BJ (cell line): Measurements from ENCODE around the gene HOXB2. TPM values are rescaled to one million over a fixed set of nuclear protein-coding genes. Genes with fewer than 3 reads are reported as not detected.

Source experiments
- CTCF ChIA-PET: fragments of 350-600 bp; formaldehyde crosslinking; extraction: SDS; loops from one replicate; lab custom pipeline; 2021; ENCODE audit warnings: antibody characterized with exemption, inconsistent platforms; lab: Yijun Ruan, JAX
- POLR2A ChIA-PET: fragments of 300-600 bp; sonication (Branson Sonifier 250); formaldehyde crosslinking; extraction: SDS; loops from one replicate; lab custom pipeline; 2021; ENCODE audit warnings: antibody characterized with exemption; lab: Charles Lee
- DNase-seq: peaks from one replicate; pipeline ENCODE4 v3.0.0-alpha.2; 2011; ENCODE audit warnings: low read depth
- H3K27me3 ChIP-seq: 2 replicates; pipeline ENCODE4 v1.6.0; 2011; ENCODE audit warnings: low read length; ENCODE audit not compliant: control insufficient read depth, insufficient read depth
- H3K36me3 ChIP-seq: 2 replicates; pipeline ENCODE4 v1.5.1; 2011; ENCODE audit warnings: low read length; ENCODE audit not compliant: control insufficient read depth, insufficient read depth
- H3K4me3 ChIP-seq: 2 replicates; pipeline ENCODE4 v1.5.1; 2011; ENCODE audit warnings: low read depth, mild to moderate bottlenecking, control low read depth, low read length
- polyA plus RNA-seq: library from polyadenylated mRNA; depleted of rRNA; stranded (reverse); fragments of >200 nt; gene quantifications from 2 replicates; pipeline ENCODE4 v1.2.3, GENCODE V29; 2011
- TF ChIP-seq, protein P1 (sequence below): IDR thresholded peaks from 2 replicates; pipeline ENCODE4 v1.5.1; 2011; ENCODE audit warnings: low read depth, mild to moderate bottlenecking, control low read depth, inconsistent platforms, low read length, moderate library complexity; ENCODE audit not compliant: insufficient read depth

Gene HOXB2
- polyA plus RNA-seq, 1 experiment: 1.7 TPM

DNA sequence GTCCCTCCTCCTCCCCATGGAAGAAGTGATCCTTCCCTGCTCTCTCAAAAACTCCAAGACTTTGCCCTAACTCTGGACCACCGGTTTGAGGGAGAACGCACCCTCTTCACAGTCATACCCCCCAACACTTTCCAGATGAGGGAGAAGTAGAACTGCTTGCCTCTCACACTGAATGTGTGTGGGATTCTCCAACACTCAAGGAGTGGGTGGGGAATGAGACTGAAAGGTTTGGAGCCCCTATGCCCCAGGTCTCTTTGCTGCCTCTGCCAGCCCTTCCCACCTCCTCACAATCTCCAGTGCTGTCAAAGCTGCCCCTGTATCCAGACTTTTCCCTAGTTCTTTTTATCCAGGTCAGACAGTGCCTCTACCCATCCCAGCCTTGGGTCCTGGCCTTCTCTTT, 21.8 kb upstream of the HOXB2 start:
- Histone ChIP-seq H3K36me3 (no peaks in the 10 kb centered on the region), H3K27me3 (peaks cover 76% of the 10 kb centered on the region), H3K4me3 (no peak overlapping the region)
- POLR2A ChIA-PET: no interaction called here
- TF ChIP-seq, protein P1, sequence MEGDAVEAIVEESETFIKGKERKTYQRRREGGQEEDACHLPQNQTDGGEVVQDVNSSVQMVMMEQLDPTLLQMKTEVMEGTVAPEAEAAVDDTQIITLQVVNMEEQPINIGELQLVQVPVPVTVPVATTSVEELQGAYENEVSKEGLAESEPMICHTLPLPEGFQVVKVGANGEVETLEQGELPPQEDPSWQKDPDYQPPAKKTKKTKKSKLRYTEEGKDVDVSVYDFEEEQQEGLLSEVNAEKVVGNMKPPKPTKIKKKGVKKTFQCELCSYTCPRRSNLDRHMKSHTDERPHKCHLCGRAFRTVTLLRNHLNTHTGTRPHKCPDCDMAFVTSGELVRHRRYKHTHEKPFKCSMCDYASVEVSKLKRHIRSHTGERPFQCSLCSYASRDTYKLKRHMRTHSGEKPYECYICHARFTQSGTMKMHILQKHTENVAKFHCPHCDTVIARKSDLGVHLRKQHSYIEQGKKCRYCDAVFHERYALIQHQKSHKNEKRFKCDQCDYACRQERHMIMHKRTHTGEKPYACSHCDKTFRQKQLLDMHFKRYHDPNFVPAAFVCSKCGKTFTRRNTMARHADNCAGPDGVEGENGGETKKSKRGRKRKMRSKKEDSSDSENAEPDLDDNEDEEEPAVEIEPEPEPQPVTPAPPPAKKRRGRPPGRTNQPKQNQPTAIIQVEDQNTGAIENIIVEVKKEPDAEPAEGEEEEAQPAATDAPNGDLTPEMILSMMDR: no peak
- CTCF ChIA-PET: interaction anchor here (0.5 to 1.3 kb wide), 2 partner anchors 220 to 424 kb away, joined by 3 read pairs; no protein-coding TSS in a partner anchor
- DNase-seq: no peak

DNA sequence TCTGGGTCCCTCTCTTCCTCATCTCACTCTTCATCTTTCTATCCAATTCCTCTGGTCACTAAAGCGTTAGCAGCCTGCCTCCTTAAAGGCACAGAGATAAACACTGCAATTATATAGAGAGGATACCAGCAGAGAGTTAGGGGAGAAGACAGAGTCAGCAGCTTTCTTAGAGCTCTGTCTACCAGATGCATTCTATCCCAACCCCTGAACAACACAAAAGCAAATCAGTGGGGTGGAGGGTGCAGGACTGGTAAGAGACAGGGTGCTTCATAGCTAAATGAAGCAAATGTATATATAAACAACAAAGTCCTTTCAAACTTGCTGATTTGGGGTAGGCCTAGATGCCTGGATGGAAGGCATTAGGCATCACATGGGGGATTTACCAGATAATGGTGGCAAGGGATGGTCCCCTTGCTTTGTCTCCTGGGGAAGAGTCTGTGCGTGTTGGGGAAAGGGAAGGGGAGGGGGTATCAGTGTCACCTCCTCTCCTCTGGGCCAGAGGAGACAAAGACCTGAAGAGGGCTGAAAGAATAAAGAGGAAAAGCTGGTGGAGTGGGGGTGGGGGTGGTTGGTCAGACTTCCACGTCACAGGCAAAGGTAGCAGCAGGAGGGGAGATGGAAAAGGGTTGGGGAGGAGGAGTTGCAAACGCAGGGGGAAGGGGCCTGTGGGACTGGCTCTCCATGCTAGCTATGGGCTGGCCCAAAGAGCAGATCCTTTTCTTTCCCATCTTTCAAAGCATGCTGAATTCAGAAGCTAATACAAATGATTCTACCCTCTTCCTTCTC, 21.2 kb upstream of the HOXB2 start:
- Histone ChIP-seq H3K4me3 (no peak overlapping the region), H3K36me3 (no peaks in the 10 kb centered on the region), H3K27me3 (peaks cover 74% of the 10 kb centered on the region)
- no peak for DNase-seq
- TF ChIP-seq, protein P1: no peak
- CTCF ChIA-PET: interaction anchor here (0.5 to 1.3 kb wide), 2 partner anchors 219 to 424 kb away, joined by 3 read pairs; no protein-coding TSS in a partner anchor
- POLR2A ChIA-PET: no interaction called here

DNA sequence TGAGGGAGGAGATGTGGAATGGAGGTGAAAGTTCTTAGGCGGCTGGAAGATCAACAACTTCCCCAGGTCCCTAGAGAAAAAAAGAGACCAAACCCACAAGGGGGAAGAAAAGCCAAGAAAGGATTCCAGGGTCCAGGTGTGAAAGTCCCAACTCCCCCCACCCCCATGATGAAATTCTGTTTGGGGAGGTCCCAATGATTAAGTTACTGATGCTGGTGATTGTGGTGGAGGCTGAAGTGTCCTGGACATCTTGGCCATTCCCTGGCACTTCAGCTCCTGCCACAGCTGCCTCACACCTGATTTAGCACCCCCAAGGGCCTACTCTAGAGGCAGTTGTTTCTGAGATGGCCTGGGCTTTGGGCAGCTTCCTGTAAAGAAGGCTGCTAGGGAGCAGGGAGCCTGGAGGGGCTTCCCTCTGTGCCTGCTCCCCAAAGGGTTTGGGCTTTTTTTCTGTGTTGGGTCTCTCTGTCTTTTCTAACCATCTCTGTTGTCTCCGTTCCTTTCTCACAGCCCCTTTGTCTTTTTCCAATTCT, 20.2 kb upstream of the HOXB2 start:
- H3K4me3 ChIP-seq: no peak overlapping the region
- CTCF ChIA-PET: interaction anchor here (1.5 kb wide), 1 partner anchor 72 kb away, joined by 4 read pairs; no protein-coding TSS in a partner anchor
- POLR2A ChIA-PET: no interaction called here
- TF ChIP-seq, protein P1: no peak
- no peak for DNase-seq
- peaks cover 66% of the 10 kb centered on the region for H3K27me3 ChIP-seq
- H3K36me3 ChIP-seq: no peaks in the 10 kb centered on the region

DNA sequence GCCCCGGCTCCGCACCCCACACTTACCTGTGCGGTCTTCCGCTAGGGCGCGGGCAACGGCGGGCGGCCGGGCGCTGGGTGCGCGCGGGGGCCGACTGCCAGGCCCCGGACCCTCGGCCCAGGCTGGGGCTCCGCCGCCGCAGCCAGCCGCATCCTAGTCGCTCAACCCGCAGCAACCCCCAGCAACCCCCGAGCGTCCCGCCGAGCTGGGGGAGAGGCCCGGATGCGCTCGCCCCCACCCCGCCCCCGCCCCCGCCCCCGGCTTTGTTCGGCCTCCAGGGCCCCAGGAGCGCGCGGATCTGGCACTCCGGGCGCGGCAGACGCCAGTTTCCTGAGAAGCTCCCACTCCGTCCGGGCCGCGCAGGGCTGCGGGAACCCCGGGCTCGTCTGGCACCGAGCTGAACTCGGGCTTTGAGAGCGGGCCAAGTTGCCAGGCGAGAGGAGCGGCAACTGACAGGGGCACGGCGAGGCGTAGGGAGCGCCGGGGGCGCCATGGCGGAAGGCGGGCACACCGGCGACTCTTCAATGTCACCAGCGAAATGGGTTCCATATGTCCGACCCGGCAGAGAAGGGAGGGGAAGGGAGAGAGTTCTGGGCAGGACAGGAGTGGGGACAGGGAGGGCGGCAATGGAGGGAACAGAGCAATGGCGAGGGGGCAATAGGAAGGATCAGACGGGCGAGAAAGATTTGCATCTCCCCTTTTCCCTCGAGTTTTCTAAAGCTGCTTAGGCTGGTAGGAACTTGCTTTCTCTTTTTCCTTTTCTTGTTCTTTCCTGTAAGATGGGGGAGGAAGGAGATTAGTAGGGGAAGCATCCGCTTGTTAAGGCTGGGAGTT, 19.5 kb upstream of the HOXB2 start:
- Histone ChIP-seq H3K36me3 (no peaks in the 10 kb centered on the region), H3K4me3 (no peak overlapping the region), H3K27me3 (peaks cover 63% of the 10 kb centered on the region)
- ChIA-PET POLR2A (no interaction called here), CTCF (interaction anchor here (1.5 kb wide), 1 partner anchor 72 kb away, joined by 4 read pairs; no protein-coding TSS in a partner anchor)
- TF ChIP-seq, protein P1: no peak
- no peak for DNase-seq

DNA sequence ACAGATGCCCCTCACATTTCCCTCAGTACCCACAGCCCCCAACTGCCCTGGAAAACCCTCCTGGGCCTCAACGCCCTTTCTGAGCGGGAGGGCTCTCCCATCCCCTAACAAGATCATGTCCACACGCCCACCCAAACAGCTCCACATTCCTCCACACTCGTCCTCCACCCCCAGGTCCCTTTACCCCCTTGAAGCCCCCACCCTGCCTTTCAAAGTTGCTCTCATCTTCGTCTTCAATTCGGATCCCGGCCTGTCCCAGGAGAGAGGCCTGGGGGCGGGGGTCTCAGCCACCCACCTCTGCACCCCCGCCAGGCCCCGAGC, 18.9 kb upstream of the HOXB2 start:
- TF ChIP-seq, protein P1: no peak
- Histone ChIP-seq H3K27me3 (peaks cover 60% of the 10 kb centered on the region), H3K36me3 (no peaks in the 10 kb centered on the region), H3K4me3 (no peak overlapping the region)
- DNase-seq: no peak
- CTCF ChIA-PET: interaction anchor here (1.5 kb wide), 1 partner anchor 71 kb away, joined by 4 read pairs; no protein-coding TSS in a partner anchor
- POLR2A ChIA-PET: no interaction called here
